SK-N-SH treated with all-trans-retinoic acid at 6 μM for 48 hours (cell line): ENCODE measurements around the gene NSUN6.

Experiments used
- ATAC-seq: fragments of 200-7000 bp; cut with Tn5 transposase; 3 replicates; pipeline ENCODE4 v1.9.1; 2020; ENCODE audit warnings: mild to moderate bottlenecking, moderate library complexity
- BACH2 ChIP-seq: fragments of 250-450 bp; sonication (Bioruptor Pico); IDR thresholded peaks from 2 replicates; pipeline ENCODE4 v1.9.0; 2021; ENCODE audit warnings: mild to moderate bottlenecking, borderline replicate concordance
- CREB5 ChIP-seq: fragments of 250-450 bp; sonication (Bioruptor Pico); IDR thresholded peaks from 2 replicates; pipeline ENCODE4 v1.5.1; 2020; ENCODE audit warnings: low read depth, mild to moderate bottlenecking, moderate library complexity
- CSDC2 ChIP-seq: fragments of 250-450 bp; sonication (Bioruptor Pico); IDR thresholded peaks from 2 replicates; pipeline ENCODE4 v1.5.0; 2020; ENCODE audit warnings: mild to moderate bottlenecking, moderate library complexity
- CSRNP3 ChIP-seq: fragments of 250-450 bp; sonication (Bioruptor Pico); IDR thresholded peaks from 2 replicates; pipeline ENCODE4 v1.5.1; 2021; ENCODE audit warnings: mild to moderate bottlenecking, moderate library complexity
- ESRRG ChIP-seq: fragments of 250-450 bp; sonication (Bioruptor Pico); IDR thresholded peaks from 2 replicates; pipeline ENCODE4 v1.6.1; 2021; ENCODE audit warnings: mild to moderate bottlenecking
- GLIS3 ChIP-seq: fragments of 250-450 bp; sonication (Bioruptor Pico); IDR thresholded peaks from 2 replicates; pipeline ENCODE4 v1.5.0; 2020; ENCODE audit warnings: mild to moderate bottlenecking, moderate library complexity
- ISL1 ChIP-seq: fragments of 250-450 bp; sonication (Bioruptor Pico); IDR thresholded peaks from 2 replicates; pipeline ENCODE4 v2.1.2; 2022; ENCODE audit warnings: mild to moderate bottlenecking, moderate library complexity
- OSR1 ChIP-seq: fragments of 250-450 bp; sonication (Bioruptor Pico); IDR thresholded peaks from 2 replicates; pipeline ENCODE4 v1.8.0; 2022; ENCODE audit warnings: moderate library complexity, mild to moderate bottlenecking, inconsistent platforms
- PATZ1 ChIP-seq: fragments of 250-450 bp; sonication (Bioruptor Pico); IDR thresholded peaks from 2 replicates; pipeline ENCODE4 v1.8.0; 2020; ENCODE audit warnings: mild to moderate bottlenecking, moderate library complexity, borderline replicate concordance
- PPARA ChIP-seq: fragments of 250-450 bp; sonication (Bioruptor Pico); IDR thresholded peaks from 2 replicates; pipeline ENCODE4 v1.5.0; 2020; ENCODE audit warnings: mild to moderate bottlenecking, borderline replicate concordance
- SNAI2 ChIP-seq: fragments of 250-450 bp; sonication (Bioruptor Pico); IDR thresholded peaks from 2 replicates; pipeline ENCODE4 v1.5.0; 2020; ENCODE audit warnings: mild to moderate bottlenecking, moderate library complexity
- TCF4 ChIP-seq: fragments of 250-450 bp; sonication (Bioruptor Pico); IDR thresholded peaks from 2 replicates; pipeline ENCODE4 v1.8.0; 2021; ENCODE audit warnings: mild to moderate bottlenecking, moderate library complexity, borderline replicate concordance
- TOX ChIP-seq: fragments of 250-450 bp; sonication (Bioruptor Pico); IDR thresholded peaks from 2 replicates; pipeline ENCODE4 v1.8.0; 2021; ENCODE audit warnings: mild to moderate bottlenecking, moderate library complexity, borderline replicate concordance
- TSHZ2 ChIP-seq: fragments of 250-450 bp; sonication (Bioruptor Pico); IDR thresholded peaks from 2 replicates; pipeline ENCODE4 v1.5.0; 2020; ENCODE audit warnings: mild to moderate bottlenecking, moderate library complexity
- ZC3H10 ChIP-seq: fragments of 250-450 bp; sonication (Bioruptor Pico); IDR thresholded peaks from 2 replicates; pipeline ENCODE4 v1.5.1; 2021; ENCODE audit warnings: mild to moderate bottlenecking, moderate library complexity
- ZFP3 ChIP-seq: fragments of 250-450 bp; sonication (Bioruptor Pico); IDR thresholded peaks from 2 replicates; pipeline ENCODE4 v1.5.0; 2020; ENCODE audit warnings: mild to moderate bottlenecking, moderate library complexity
- ZFP30 ChIP-seq: fragments of 450-650 bp; formaldehyde crosslinking; IDR thresholded peaks from 2 replicates; pipeline ENCODE4 v1.5.0; 2022; ENCODE audit warnings: mild to moderate bottlenecking, moderate library complexity
- ZNF565 ChIP-seq: fragments of 450-650 bp; formaldehyde crosslinking; conservative IDR thresholded peaks from 2 replicates; pipeline ENCODE4 v1.5.0; 2020; ENCODE audit warnings: low read depth, mild to moderate bottlenecking, moderate library complexity

NSUN6 gene

GRCh38 chr10:18577823-18578685 is 73.3 kb downstream of the NSUN6 start:
- no peak for ATAC-seq
- TF ChIP-seq CREB5 (no peak), TSHZ2 (CRISPR knock-in tag) (no peak), PPARA (CRISPR knock-in tag) (no peak), ZC3H10 (CRISPR knock-in tag) (no peak), TCF4 (CRISPR knock-in tag) (no peak), SNAI2 (no peak)

- TF ChIP-seq ZC3H10 (CRISPR knock-in tag) = no peak
- TF ChIP-seq TCF4 (CRISPR knock-in tag) = no peak
- TF ChIP-seq TOX = no peak
- no peak for TF ChIP-seq BACH2 (CRISPR knock-in tag)
- no peak for TF ChIP-seq CREB5
- no peak for TF ChIP-seq ISL1 (CRISPR knock-in tag)
- TF ChIP-seq, all 23 proteins: peak for 0
- no peak for ATAC-seq
Measured at GRCh38 chr10:18576586-18576985, 74.8 kb downstream of the NSUN6 start.

- no peak for ATAC-seq
- TF ChIP-seq ZNF565 (CRISPR knock-in tag) = no peak
- no peak for TF ChIP-seq OSR1 (CRISPR knock-in tag)
- no peak for TF ChIP-seq TCF4 (CRISPR knock-in tag)
- no peak for TF ChIP-seq CSRNP3 (CRISPR knock-in tag)
- TF ChIP-seq SNAI2 = no peak
- no peak for TF ChIP-seq ZFP3 (CRISPR knock-in tag)
- no peak for TF ChIP-seq CSDC2 (CRISPR knock-in tag)
- no peak for TF ChIP-seq ZC3H10 (CRISPR knock-in tag)
- TF ChIP-seq GLIS3 (CRISPR knock-in tag) = no peak
- no peak for TF ChIP-seq ZFP30 (CRISPR knock-in tag)
- no peak for TF ChIP-seq ISL1 (CRISPR knock-in tag)
- TF ChIP-seq PPARA (CRISPR knock-in tag) = no peak
- no peak for TF ChIP-seq TSHZ2 (CRISPR knock-in tag)
- no peak for TF ChIP-seq CREB5
- no peak for TF ChIP-seq BACH2 (CRISPR knock-in tag)
- TF ChIP-seq ESRRG (CRISPR knock-in tag) = no peak
- TF ChIP-seq PATZ1 (CRISPR knock-in tag) = no peak
Measured at GRCh38 chr10:18572959-18573561, 78.3 kb downstream of the NSUN6 start.
